ENCODE results near the gene ARRB2. TPM values are rescaled to one million over a fixed set of nuclear protein-coding genes. Genes with fewer than 3 reads are reported as not detected.

ARRB2 gene
- total and polyA plus RNA-seq, 11 donors, result 10.9 to 87.6 (median 23.0) TPM

DNA sequence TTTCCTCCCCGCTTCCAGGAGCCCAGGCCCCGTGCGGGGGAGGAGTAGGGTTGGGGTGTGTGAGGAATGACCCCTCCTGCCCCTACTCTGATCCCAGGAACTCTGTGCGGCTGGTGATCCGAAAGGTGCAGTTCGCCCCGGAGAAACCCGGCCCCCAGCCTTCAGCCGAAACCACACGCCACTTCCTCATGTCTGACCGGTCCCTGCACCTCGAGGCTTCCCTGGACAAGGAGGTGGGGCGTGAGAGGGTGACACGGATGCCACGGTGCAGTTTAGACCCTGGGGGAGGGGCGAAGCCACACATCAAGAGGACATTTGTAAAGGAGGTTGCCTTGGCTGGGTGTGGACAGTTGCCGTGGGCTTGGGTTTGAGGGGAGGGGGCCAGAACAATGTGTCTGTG, 7.4 kb downstream of the ARRB2 start:
- H3K27me3 ChIP-seq, result no peaks in the 10 kb centered on the region
- TF ChIP-seq, protein P1, sequence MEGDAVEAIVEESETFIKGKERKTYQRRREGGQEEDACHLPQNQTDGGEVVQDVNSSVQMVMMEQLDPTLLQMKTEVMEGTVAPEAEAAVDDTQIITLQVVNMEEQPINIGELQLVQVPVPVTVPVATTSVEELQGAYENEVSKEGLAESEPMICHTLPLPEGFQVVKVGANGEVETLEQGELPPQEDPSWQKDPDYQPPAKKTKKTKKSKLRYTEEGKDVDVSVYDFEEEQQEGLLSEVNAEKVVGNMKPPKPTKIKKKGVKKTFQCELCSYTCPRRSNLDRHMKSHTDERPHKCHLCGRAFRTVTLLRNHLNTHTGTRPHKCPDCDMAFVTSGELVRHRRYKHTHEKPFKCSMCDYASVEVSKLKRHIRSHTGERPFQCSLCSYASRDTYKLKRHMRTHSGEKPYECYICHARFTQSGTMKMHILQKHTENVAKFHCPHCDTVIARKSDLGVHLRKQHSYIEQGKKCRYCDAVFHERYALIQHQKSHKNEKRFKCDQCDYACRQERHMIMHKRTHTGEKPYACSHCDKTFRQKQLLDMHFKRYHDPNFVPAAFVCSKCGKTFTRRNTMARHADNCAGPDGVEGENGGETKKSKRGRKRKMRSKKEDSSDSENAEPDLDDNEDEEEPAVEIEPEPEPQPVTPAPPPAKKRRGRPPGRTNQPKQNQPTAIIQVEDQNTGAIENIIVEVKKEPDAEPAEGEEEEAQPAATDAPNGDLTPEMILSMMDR (IDR thresholded peaks at IDR 0.05), result no peak
- TF ChIP-seq POLR2A (IDR thresholded peaks at IDR 0.05), result no peak
- 89 to 93% (median 91%) methylated on average over 17 of the region's 17 CpGs for WGBS, 4 donors
- no peaks in the 10 kb centered on the region for H3K9me3 ChIP-seq
- H3K27ac ChIP-seq, result no peak overlapping the region
- H3K4me1 ChIP-seq, result peaks cover 0 to 22% (median 1%) of the 10 kb centered on the region in 12 donors
- intact Hi-C loops (cut with DNase I), result no loop called here
- DNase-seq (no peak), ATAC-seq (no peak)
- peaks cover 0 to 60% (median 8%) of the 10 kb centered on the region in 9 donors for H3K36me3 ChIP-seq
- H3K4me3 ChIP-seq, result no peak overlapping the region

DNA sequence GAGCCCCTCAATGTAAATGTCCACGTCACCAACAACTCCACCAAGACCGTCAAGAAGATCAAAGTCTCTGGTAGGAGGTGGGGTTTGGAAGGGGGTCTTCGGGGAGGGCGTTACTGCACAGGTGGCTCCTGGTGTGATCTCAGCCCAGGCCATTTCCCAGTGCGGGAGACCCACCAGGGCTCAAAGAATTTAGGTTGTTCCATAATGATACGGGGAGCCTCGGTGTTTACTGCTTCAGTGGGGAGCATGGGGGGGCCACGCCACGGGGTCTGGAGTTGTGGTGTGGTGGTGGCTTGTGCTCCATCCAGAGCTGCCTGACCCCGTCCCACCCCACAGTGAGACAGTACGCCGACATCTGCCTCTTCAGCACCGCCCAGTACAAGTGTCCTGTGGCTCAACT, 7.8 kb downstream of the ARRB2 start:
- no peak for DNase-seq
- no peak overlapping the region for H3K4me3 ChIP-seq
- H3K36me3 ChIP-seq, result peaks cover 0 to 60% (median 8%) of the 10 kb centered on the region in 9 donors
- no peaks in the 10 kb centered on the region for H3K27me3 ChIP-seq
- no peak for ATAC-seq
- peaks cover 0 to 22% (median 1%) of the 10 kb centered on the region in 12 donors for H3K4me1 ChIP-seq
- no peak for TF ChIP-seq POLR2A (IDR thresholded peaks at IDR 0.05)
- TF ChIP-seq, protein P1 (IDR thresholded peaks at IDR 0.05), result no peak
- WGBS, 4 donors, result 95 to 100% (median 97%) methylated on average over 12 to 13 of the region's 13 CpGs
- intact Hi-C loops (cut with DNase I), result no loop called here
- H3K27ac ChIP-seq, result no peak overlapping the region
- no peaks in the 10 kb centered on the region for H3K9me3 ChIP-seq

DNA sequence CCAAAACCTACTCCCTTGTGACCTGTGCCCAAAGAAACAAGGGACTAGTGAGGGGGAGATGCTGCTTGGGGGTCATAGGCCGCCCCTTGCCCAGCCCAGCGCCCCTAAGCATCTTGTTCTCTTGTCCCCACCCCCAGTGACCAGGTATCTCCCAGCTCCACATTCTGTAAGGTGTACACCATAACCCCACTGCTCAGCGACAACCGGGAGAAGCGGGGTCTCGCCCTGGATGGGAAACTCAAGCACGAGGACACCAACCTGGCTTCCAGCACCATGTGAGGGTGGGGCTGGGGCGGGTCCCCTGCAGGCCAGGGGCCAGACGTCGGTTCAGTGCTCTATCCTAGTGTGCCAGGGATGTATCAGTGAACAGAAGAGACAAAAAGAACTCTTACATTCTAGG, 8.7 kb downstream of the ARRB2 start:
- H3K4me3 ChIP-seq, result no peak overlapping the region
- H3K36me3 ChIP-seq, result peaks cover 0 to 60% (median 8%) of the 10 kb centered on the region in 9 donors
- 82 to 89% (median 83%) methylated on average over 10 of the region's 10 CpGs for WGBS, 4 donors
- no peaks in the 10 kb centered on the region for H3K27me3 ChIP-seq
- peak overlapping the region in 2 of 12 donors; percentile 45 to 84 for H3K27ac ChIP-seq
- ATAC-seq (no peak), DNase-seq (no peak)
- TF ChIP-seq, protein P1 (IDR thresholded peaks at IDR 0.05), result no peak
- TF ChIP-seq POLR2A (IDR thresholded peaks at IDR 0.05), result no peak
- H3K4me1 ChIP-seq, result peaks cover 0 to 22% (median 1%) of the 10 kb centered on the region in 12 donors
- no peaks in the 10 kb centered on the region for H3K9me3 ChIP-seq
- intact Hi-C loops (cut with DNase I), result no loop called here

DNA sequence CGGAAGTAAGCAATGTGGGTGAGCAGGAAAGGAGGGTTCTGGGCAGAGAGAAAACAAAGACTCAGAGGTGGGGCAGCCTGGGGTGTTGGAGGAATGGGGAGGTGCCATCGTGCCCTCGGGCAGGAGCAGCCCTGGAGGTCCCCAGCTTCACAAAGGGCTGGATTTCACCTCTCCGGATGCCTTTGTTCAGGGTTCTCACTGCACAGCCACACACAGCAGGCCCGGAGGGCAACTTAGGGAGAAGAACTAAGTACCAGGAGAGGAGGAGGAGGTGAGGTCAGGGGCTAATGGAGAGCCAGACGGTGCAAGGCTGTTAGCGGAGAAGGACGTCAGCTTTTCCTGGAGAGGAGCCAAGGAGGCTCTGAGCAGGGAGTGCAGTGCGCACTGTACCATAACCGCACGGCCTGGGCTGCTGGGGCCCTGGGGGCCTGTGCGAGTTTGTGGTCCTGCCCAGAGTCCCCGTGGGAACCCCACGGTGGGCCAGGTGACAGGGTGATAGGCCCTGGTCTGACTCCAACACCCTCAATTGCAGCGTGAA, 9.3 kb downstream of the ARRB2 start:
- intact Hi-C loops (cut with DNase I), result no loop called here
- Histone ChIP-seq H3K27ac (peak overlapping the region in 2 of 12 donors; percentile 45 to 84), H3K36me3 (peaks cover 0 to 60% (median 8%) of the 10 kb centered on the region in 9 donors), H3K4me1 (peaks cover 0 to 22% (median 0%) of the 10 kb centered on the region in 12 donors), H3K9me3 (no peaks in the 10 kb centered on the region), H3K4me3 (no peak overlapping the region), H3K27me3 (no peaks in the 10 kb centered on the region)
- ATAC-seq (peak in 3 of 4 donors; percentile 37 to 81 (median 38)), DNase-seq (peak in 1 of 5 donors; percentile 83)
- TF ChIP-seq, protein P1 (IDR thresholded peaks at IDR 0.05), result no peak
- TF ChIP-seq POLR2A (IDR thresholded peaks at IDR 0.05), result no peak
- WGBS, 4 donors, result 69 to 80% (median 71%) methylated on average over 15 of the region's 15 CpGs
